Measurements from ENCODE around the gene SOBP.

SOBP gene

GRCh38 chr6:107612762-107613415, 123.0 kb downstream of the SOBP start:
- in situ Hi-C loops (cut with MboI; ENCODE audit: low sequenced_read_pairs), result no loop called here

GRCh38 chr6:107613651-107614379, 123.9 kb downstream of the SOBP start:
- in situ Hi-C loops (cut with MboI; ENCODE audit: low sequenced_read_pairs), result no loop called here

GRCh38 chr6:107614828-107615227, 124.9 kb downstream of the SOBP start:
- in situ Hi-C loops (cut with MboI; ENCODE audit: low sequenced_read_pairs), result no loop called here

GRCh38 chr6:107616775-107617174, 126.9 kb downstream of the SOBP start:
- in situ Hi-C loops (cut with MboI; ENCODE audit: low sequenced_read_pairs), result no loop called here

- in situ Hi-C loops (cut with MboI; ENCODE audit: low sequenced_read_pairs), result no loop called here
Observed at GRCh38 chr6:107617341-107617932, 127.5 kb downstream of the SOBP start.

- in situ Hi-C loops (cut with MboI; ENCODE audit: low sequenced_read_pairs), result no loop called here
Observed at GRCh38 chr6:107618672-107619071, 128.8 kb downstream of the SOBP start.

- in situ Hi-C loops (cut with MboI; ENCODE audit: low sequenced_read_pairs), result no loop called here
Observed at GRCh38 chr6:107620732-107621131, 130.8 kb downstream of the SOBP start.

GRCh38 chr6:107621229-107621937, 131.5 kb downstream of the SOBP start:
- in situ Hi-C loops (cut with MboI; ENCODE audit: low sequenced_read_pairs), result no loop called here

- in situ Hi-C loops (cut with MboI; ENCODE audit: low sequenced_read_pairs), result no loop called here
Observed at GRCh38 chr6:107622269-107622668, 132.4 kb downstream of the SOBP start.

GRCh38 chr6:107624050-107624449, 134.1 kb downstream of the SOBP start:
- in situ Hi-C loops (cut with MboI; ENCODE audit: low sequenced_read_pairs), result no loop called here

GRCh38 chr6:107624541-107624940, 134.6 kb downstream of the SOBP start:
- in situ Hi-C loops (cut with MboI; ENCODE audit: low sequenced_read_pairs), result no loop called here

GRCh38 chr6:107625264-107625663, 135.3 kb downstream of the SOBP start:
- in situ Hi-C loops (cut with MboI; ENCODE audit: low sequenced_read_pairs), result no loop called here

GRCh38 chr6:107626645-107627044, 136.7 kb downstream of the SOBP start:
- in situ Hi-C loops (cut with MboI; ENCODE audit: low sequenced_read_pairs), result no loop called here

GRCh38 chr6:107627969-107628368, 138.1 kb downstream of the SOBP start:
- in situ Hi-C loops (cut with MboI; ENCODE audit: low sequenced_read_pairs), result no loop called here

- in situ Hi-C loops (cut with MboI; ENCODE audit: low sequenced_read_pairs), result no loop called here
Observed at GRCh38 chr6:107628878-107629277, 139.0 kb downstream of the SOBP start.

- in situ Hi-C loops (cut with MboI; ENCODE audit: low sequenced_read_pairs), result no loop called here
Observed at GRCh38 chr6:107629548-107630129, 139.7 kb downstream of the SOBP start.

GRCh38 chr6:107630348-107630977, 140.5 kb downstream of the SOBP start:
- in situ Hi-C loops (cut with MboI; ENCODE audit: low sequenced_read_pairs), result no loop called here

- in situ Hi-C loops (cut with MboI; ENCODE audit: low sequenced_read_pairs), result no loop called here
Observed at GRCh38 chr6:107632381-107633136, 142.6 kb downstream of the SOBP start.

- in situ Hi-C loops (cut with MboI; ENCODE audit: low sequenced_read_pairs), result no loop called here
Observed at GRCh38 chr6:107633680-107634323, 143.9 kb downstream of the SOBP start.

Measured in HL-60/S4 treated with phorbol 12-myristate 13-acetate at 8.2 ng/mL for 4 days and 3 days (cell line).